Measurements from ENCODE around the gene PTPRM.

The PTPRM gene

DNA sequence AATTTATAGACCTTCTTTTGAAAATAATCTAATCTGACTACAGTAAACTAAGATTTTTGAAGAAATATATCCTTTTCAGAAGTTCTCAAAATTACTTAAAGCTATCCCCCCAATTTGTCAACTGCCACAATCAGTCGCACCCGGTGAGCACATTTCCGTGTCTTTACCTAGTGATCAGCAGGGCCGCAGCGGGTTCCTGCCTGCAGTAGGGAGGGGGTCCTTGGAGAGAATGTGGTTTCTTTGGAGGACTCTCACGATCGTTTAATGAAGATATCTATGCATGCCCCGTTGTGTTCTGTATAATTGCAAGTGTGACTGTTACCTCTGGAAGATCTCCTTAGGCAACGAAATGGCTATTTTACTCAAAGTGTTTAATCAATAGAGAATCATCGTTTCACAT lies 790.2 kb downstream of the PTPRM start:
- TF ChIP-seq, protein P1, sequence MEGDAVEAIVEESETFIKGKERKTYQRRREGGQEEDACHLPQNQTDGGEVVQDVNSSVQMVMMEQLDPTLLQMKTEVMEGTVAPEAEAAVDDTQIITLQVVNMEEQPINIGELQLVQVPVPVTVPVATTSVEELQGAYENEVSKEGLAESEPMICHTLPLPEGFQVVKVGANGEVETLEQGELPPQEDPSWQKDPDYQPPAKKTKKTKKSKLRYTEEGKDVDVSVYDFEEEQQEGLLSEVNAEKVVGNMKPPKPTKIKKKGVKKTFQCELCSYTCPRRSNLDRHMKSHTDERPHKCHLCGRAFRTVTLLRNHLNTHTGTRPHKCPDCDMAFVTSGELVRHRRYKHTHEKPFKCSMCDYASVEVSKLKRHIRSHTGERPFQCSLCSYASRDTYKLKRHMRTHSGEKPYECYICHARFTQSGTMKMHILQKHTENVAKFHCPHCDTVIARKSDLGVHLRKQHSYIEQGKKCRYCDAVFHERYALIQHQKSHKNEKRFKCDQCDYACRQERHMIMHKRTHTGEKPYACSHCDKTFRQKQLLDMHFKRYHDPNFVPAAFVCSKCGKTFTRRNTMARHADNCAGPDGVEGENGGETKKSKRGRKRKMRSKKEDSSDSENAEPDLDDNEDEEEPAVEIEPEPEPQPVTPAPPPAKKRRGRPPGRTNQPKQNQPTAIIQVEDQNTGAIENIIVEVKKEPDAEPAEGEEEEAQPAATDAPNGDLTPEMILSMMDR (IDR thresholded peaks at IDR 0.05; ENCODE audit: control extremely low read depth, extremely low read depth, low read depth, missing control alignments) = no peak
- ChIA-PET POLR2A (no interaction called here), CTCF (no interaction called here)
- no peak for DNase-seq (ENCODE audit: extremely low spot score)

DNA sequence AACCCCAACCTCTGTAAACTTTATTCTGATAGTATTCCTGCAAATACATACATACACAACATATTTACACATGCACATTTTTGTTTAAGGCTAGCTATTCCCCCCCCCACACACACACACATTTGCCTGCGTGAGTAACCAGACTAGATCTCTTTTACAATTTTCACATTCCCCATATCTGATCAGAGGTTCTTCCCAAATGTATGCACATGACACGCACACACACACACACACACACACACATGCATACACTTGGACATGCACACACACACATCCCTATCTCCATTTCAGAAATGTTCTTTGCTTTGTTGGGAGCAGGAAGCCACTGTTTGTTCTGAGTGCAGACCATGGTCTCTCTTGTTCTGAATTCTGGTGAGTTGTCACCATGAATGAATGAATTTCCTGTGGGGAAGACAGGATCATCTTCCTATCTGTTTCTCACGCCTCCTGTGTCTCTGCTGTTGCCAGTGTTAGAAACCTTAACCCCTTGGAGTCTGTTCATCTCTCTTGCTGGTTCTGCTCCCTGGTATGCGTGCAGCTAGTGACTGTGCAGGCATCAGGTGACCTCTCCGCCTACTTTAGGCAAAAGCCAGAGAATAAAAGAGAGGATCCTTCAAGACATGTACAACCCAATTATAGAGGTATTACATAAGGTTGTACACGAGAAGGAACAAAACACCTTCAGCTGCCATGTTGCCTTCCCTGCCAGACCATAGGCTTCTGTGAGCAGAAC lies 791.1 kb downstream of the PTPRM start:
- POLR2A ChIA-PET = no interaction called here
- DNase-seq (ENCODE audit: extremely low spot score) = no peak
- CTCF ChIA-PET = no interaction called here
- TF ChIP-seq, protein P1 (IDR thresholded peaks at IDR 0.05; ENCODE audit: control extremely low read depth, extremely low read depth, low read depth, missing control alignments) = no peak

DNA sequence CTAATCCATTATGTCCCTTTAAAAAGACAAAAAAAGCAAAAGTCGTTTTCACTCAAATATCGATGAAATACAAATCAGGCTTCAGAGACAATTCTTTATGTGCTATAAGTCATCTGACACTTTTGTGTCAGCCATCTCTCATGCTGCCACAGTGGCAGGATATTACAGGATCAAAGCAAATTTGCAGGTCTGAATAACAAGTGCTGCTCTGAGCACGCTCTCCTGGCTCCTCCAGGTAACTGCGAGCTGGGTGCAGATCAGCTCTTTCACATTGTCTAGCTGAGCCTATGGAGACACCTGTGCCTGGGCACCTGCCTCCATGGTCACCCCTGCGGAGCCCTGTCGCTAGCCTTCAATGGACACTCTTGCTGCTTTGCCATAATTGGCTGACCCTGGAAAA lies 792.0 kb downstream of the PTPRM start:
- ChIA-PET POLR2A (no interaction called here), CTCF (no interaction called here)
- TF ChIP-seq, protein P1 (IDR thresholded peaks at IDR 0.05; ENCODE audit: control extremely low read depth, extremely low read depth, low read depth, missing control alignments) = no peak
- DNase-seq (ENCODE audit: extremely low spot score) = no peak

DNA sequence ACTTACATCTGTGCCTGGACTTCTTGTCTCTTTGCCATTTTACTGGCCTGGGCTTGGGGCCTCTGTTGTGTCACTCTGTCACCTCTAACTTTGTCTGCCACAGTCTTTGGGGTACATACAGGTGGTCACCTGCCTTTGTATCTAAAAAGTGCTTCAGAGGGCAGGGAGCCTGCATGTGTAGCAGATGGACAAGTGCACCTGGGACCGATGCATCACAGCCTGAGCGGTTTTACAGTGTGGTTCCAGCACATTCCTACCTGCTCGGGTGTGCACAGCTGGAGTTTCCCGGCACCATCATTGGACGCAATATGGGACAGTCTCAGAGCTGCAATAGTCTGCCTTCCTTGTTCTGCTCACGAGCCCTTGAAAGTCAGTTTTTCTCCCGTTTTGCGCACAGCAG lies 792.4 kb downstream of the PTPRM start:
- DNase-seq (ENCODE audit: extremely low spot score) = no peak
- TF ChIP-seq, protein P1 (IDR thresholded peaks at IDR 0.05; ENCODE audit: control extremely low read depth, extremely low read depth, low read depth, missing control alignments) = no peak
- ChIA-PET POLR2A (no interaction called here), CTCF (interaction anchor here (2.9 kb wide), 1 partner anchor 11 kb away, joined by 11 read pairs; no protein-coding TSS in a partner anchor)

DNA sequence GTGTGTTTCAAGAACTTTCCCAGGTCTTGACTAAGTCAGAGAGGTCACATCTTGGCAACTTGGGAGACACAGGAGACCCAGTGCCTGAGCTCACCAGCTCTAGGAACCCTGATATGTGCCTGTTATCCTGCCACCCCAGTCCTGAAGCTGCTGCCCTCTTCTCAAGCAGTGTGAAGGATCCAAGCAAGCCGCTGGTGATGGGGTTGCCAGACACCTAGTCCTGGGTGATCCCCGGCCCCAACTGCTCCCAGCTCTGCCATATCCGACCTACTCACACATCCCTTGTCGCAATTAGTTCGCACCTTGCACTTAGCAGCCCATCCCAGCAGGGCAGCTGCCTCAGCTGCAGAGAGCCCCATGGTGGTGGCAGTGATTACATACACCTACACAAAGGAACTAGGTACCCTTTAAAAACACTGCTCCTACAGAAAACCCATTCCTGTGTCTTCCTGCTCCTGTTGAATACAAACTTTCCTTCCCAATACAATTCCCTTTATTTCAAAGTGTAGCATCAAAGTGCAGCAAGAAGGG lies 794.9 kb downstream of the PTPRM start:
- TF ChIP-seq, protein P1 (IDR thresholded peaks at IDR 0.05; ENCODE audit: control extremely low read depth, extremely low read depth, low read depth, missing control alignments) = no peak
- CTCF ChIA-PET = interaction anchor here (1.5 to 3.4 kb wide), 3 partner anchors 8 to 28 kb away, joined by 3 to 11 read pairs (median 9); no protein-coding TSS in a partner anchor
- DNase-seq (ENCODE audit: extremely low spot score) = no peak
- POLR2A ChIA-PET = no interaction called here

DNA sequence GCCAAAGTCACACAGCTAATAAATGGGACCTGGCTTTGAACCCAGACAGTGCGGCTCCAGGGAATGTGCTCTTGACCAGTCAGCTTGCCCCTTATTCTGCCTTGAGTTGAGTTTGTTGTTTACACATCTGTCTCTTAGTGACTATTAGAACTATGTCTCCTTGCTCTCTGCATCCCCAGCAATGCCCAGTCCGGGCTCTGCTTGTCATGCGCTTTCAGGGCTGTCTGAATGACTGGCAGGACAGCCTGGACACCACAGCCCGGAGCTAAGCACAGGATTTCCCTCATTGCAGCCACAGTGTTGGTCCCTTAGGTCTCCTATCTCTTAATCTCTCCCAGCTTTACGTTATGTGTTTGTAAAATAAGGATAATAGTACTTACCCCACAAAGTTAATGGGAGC lies 795.7 kb downstream of the PTPRM start:
- TF ChIP-seq, protein P1 (IDR thresholded peaks at IDR 0.05; ENCODE audit: control extremely low read depth, extremely low read depth, low read depth, missing control alignments) = no peak
- ChIA-PET CTCF (interaction anchor here (1.0 to 3.4 kb wide), 3 partner anchors 12 to 27 kb away, joined by 3 to 9 read pairs (median 3); no protein-coding TSS in a partner anchor), POLR2A (no interaction called here)
- DNase-seq (ENCODE audit: extremely low spot score) = no peak
